UCSD-AML1 (cell line): Measurements from ENCODE around the gene TSC22D1.

ENCODE experiments used
- DNase-seq: peaks from one replicate; lab custom pipeline; 2025; ENCODE audit not compliant: unreplicated experiment; lab: John Stamatoyannopoulos, UW

TSC22D1 gene

DNA sequence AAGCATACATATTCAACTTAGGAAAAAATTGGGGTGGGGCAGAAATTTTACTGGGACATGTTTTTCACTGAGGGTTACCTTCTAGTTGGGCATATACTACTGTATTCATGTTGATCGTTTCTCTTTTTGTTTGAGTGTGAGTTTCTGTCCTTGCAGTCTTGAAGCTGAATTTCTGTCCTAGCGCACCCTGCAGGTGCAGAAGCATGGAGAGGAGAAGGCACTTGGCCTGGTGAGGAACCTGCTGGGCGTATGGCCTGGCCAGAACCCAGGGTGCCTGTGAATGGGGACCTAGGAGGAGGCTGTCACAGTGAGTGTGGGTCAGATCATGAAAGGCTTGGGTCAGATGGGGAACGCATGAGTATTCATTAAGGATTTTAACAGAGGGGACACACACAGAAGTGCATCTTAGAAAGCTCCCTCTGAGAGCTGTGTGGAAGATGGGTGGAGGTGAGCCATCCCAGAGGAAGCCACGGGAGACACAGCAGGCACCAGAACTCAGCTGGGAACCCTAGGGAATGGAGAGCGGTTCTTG is 165.7 kb downstream of the TSC22D1 start:
- no peak for DNase-seq

DNA sequence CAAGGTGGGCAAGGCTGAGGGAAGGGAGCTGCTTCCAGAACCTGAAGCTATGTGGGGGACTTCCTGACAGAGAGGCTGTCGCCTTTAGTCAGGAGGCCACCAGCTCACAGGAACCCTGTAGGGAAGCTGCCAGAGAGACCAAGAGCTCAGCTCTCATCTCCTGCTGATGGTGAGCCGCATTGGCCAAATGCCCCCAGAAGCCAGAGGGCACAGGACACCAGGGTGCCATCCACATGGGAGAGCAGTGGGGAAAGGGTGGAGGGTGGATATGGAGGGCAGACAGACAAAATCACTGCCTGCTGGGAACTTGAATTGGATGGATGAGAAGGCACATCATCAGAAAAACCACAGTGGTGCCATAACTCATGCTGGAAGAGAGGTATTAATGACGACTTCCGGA is 166.5 kb downstream of the TSC22D1 start:
- DNase-seq: no peak

DNA sequence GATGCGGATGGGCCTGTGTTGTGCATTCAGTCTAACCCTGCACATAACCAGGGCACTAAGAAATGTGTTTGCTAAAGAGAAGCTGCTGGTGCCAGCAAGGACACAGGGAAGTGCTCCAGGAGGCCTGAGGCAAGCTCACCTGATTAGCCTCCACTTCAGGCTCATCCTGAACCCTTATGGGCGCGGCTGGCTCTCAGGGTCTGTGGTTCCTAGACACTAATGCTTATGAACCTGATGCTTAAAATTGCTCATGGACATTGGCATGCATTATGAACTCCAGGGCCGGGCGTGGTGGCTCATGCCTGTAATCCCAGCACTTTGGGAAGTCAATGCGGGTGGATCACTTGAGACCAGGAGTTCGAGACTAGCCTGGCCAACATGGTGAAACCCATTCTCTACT is 168.2 kb downstream of the TSC22D1 start:
- no peak for DNase-seq

DNA sequence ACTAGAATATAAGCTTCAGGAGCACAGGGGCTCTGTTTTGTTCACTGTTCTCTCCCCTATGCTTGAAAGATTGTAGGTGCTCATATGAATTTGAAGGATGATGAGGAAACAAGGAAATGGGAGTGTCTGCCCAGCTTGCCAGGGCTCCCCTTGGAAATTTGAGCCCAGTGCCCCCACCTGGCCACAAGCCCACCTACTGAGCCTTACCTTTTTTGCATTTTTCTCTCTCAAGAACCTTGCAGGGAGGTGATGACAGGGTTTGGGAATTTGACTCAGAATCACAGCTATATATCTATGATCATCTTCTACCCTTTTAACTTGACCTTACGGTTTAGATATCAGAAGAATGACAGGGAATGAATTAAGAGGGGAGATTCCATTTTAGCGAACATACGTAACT is 168.8 kb downstream of the TSC22D1 start:
- DNase-seq: no peak

DNA sequence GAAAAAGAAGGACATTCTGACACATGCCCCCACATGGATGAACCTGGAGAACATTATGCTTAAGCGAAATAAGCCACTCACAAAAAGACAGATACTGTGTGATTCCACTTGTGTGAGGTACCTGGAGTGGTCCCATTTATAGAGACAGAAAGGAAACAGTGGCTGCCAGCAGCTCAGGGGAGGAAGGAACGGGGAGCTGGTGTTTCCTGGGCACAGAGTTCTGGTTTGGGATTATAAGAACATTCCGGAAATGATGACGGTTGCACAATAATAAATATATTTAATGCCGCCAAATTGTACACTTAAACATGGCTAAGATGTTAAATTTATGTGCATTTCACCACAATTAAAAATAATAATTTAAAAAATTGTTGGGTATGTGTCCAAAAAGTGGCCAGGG is 169.5 kb downstream of the TSC22D1 start:
- peak; percentile 57 for DNase-seq

DNA sequence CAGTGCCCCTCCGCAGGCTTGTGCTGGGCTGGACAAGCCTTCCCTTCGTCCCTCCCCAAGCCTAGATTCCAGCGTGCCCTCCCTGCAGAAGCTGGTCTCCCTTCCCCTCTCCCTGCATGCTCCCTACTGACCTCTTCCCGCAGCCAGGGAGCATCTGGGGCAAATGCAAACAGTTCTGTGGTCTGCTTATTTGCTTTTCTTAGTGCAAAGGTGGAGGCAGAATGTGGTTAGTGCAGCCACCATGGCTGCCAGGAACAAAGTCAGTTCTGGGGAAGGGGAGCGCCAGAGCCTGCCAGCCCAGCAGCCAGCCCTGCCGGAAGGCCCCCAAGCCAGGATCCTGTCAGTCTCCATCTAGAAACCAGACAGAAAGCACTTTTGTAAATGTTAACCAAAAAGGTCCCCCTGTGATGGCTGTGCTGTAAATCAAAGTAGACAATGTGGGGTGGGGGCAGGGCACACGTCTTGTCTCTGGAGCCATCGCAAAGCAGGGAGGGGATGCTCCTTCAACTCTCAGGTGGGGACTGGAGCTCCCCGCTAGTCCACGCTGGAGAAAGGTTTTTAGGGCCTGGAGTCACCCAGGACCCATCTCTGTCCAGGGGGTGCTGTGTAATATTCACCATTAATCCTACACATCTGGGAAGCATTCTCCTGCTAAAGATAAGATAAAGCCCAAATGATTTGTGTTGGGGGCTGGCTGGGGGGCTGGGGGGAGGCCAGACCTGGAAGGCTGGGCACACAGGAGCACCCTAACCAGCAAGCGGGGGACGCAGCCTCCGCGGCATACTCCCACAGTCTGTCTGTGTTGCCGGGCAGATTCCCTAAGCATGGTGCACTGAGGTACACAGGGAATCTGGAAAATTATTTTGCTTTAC is 171.6 kb downstream of the TSC22D1 start:
- DNase-seq: no peak

DNA sequence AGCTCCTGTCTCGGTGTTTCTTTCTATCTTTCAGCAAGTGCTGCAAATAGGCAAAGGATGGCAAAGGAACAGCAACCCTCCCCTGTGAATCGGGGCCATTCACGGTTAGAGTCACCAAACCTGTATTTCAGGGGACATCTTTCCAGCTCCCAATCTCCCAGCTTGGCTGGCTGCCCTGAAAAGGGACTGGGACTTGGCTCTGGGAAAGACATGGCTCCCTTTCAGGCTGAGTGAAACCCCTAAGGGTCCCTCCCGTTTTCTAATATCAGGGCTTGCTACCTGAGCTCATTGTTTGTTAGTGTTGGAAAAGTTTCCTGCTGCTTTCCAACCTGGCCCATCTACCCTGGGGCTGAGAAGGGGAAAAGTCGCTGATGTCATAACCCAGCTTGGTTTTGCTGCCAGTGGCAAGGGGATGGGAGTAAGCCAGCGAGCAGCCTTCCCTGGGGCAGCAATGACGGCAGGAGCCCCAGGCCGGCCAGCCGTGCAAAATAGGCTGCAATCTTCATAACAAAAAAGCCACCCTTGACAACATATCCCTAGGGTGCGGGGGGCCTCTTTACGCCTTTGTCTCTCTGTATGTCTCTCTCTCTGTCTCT is 172.6 kb downstream of the TSC22D1 start:
- no peak for DNase-seq

DNA sequence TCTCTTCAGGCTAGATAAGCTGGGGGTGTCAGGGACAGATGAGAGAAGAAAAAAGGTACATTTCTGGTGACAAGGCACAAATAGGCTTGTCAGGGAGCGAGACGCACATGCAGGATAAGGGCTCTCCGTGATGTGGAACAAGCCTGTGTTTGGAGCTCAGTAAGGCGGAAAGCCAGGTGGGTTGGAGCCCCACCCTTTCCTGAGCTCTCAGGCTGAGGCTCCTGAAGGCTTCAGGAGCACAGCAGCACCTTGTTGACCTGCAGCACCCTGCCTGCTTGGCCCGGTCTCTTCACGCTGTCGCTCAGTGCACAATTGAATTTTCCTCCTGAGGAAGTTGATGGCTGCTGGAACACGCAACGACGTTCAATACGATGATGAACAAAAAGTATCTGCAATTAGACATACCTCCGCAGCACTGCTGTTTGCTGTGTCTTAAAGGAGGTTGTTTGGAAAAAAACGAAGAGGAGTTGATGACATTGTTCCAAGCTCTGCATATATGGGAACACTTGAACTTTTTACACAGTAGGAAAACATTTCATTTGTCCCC is 173.2 kb downstream of the TSC22D1 start:
- no peak for DNase-seq

DNA sequence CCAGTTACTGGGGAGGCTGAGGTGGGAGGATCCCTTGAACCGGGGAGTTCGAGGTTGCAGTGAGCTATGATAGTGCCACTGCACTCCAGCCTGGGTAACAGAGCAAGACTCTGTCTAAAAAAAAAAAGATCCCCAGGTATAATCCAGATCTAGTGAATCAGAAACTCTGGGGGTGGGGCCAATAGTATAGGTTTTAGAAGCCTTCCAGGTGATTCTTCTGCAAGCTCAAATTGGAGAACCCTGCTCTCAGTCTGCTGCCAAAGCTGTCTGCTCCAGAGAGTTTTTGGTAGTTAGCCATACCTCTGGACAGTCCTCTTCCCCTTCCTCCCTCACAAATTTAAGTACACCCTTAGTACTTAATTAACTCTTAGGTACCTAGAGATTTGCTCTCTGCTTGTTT is 174.6 kb downstream of the TSC22D1 start:
- DNase-seq: no peak

DNA sequence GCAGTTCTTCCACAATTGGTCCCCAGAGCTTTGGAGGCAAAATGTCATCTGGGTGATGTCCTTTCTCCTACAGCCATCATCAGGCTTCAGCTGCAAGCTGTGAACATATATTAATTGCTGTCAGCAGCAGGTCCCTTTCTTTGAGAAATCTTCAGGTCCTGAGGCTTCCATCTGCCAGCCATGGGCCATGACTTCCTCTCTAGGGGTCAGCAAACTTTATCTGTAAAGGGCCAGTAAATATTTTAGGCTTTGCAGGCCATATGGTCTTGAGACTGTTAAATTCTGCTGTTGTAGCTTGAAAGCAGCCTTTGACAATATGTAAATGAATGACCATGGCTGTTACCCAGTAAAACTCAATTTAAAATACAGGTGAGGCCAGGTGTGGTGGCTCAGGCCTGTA is 175.4 kb downstream of the TSC22D1 start:
- DNase-seq: no peak

DNA sequence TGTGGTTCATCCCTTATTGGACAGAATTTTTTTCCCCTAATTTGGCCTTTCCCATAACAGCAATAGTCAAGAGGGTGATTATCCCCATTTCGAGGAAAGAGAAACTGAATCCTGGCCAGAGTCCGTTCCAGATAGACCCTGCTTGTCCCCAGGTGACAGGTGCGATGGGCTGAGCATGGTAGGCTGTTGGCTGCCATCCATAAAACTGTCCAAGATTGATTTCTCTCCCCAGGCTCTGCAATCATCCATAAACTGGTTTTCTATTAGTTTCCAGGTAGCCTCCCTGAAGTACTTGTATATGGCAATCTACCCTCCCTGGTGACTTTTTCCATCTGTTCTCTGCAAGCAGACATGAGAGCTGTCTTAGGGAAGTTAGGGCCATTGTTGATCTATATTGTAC is 177.1 kb downstream of the TSC22D1 start:
- DNase-seq: no peak

DNA sequence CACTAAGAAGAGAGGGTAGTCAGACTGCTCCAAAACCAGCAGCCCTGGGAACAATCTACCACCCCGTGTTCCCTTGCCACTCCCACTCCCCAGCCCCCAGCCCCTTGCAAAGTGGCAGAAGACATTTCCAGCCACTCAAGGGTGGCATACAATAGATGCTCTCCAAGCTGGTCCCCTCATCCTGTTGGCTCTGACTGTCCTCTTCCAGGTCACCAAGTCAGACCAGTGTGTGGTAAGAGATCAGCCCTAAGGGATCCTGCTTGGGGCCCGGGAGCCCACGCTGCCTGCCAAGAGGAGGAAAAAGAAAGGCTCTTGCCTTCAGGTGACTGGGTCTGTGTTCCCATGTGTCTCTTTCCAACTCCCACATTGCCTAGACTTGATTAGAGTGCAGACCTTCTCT is 177.5 kb downstream of the TSC22D1 start:
- DNase-seq: no peak

DNA sequence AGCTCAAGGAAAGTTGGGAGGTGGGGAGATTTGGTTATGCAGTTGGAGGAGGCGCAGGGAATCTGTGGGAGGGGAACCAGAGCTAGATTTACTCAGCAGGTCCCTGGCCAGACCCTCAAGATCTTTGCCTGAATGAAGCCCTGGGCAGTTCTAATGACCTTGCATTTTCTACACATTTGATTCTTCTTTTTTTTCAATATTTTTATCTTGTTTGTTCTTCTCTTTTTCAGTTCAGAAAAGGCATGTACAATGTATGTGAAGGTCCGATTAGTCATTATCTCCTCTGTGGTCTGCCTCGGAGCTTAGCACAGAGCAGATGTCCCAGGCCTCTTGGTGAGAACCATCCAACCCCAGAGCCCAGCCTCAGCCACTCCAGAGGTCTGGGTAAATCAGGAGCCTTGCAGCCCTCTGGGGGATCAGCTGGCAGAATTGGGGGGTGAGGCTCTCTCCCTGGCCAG is 178.3 kb downstream of the TSC22D1 start:
- peak; percentile 24 for DNase-seq

DNA sequence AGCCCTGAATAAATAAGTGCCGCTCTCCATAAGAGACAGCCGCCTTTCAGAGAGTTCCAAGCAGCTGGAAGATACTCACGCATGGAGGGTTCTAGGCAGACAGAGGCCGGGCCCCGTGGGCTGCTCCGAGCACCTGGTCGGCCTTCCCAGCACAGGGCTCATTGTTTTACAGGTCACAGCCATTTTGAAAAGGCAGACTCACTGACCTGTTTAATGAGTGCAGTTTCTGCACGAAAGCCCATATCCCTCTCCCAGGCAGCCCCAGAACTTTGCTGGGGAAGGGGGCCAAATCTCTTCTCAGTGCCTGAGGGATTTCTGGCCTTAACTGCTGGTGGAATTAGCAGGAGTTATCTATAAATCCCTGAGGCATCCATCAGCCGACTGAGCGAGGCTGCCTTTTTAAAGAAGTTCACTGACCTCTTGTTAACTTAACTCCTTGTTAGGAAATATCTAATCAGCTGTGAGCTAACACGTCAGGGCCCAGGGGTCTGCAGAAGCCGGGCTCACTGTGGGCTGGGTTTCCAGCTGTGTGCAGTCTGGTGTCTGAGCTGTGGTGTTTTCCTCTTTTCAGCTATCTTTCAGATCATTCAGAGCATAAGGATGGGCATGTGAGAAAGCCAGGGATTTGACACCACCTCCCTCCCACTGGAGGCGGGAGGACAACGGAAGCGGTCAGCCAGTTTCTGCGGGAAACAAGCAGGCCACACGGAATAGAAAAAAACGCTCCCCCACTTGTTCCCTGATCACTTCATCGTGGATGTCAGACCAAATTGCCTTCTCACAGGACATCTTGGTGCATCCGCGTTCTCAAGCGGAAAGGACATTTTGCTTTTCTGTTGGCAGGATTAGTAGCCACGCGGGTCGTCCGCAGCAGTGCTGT is 179.2 kb downstream of the TSC22D1 start:
- no peak for DNase-seq

DNA sequence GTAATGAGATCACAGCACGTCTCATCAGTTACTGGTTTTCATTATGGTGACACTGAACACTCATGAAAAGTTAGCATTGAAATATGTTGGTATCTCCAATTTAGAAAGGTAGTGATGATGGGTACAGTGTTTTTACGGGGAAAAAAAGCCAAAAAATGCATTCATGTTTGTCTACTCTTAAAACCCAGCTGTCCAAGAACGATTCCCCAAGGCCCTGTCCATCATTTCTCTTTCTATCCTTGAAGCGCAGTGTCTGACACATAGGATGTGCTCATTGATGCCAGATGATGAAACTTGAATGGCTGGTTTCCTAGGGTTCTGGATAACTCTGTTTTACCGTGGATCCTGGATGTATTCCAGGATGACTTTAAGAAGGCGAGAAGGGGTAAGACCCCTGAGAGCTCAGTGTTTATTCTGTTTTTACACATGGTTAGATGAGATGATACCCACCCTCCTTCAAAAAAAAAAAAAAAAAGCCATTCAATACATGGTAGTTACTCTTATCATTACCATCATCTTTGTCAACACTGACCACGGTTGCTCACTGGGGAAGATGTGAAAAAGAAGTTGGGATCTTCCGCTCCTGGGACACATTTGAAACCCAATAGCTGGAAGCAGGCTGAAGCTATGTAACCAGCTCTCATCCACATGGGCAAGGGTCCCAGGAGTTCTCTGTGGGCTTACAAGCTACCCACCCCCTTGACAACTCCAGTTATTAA is 180.0 kb downstream of the TSC22D1 start:
- DNase-seq: no peak

DNA sequence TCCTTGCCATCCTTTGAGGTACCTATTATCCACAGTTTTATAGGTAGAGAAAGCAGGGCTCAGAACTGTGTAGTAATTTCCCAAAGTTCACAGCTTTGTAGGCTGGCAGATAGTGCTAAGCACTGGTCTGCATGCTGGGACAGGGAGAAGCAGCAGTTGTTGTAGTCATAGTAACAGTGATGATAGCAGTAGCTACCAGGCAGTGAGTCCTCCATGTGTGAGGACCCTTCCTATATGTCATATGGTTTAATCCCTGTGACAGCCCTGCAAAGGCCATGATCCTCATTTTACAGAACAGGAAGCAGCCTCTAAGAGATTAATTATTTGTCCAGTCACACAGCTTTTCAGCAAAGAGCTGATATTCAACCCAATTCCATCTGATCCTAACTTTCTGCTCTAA is 181.5 kb downstream of the TSC22D1 start:
- DNase-seq: no peak

DNA sequence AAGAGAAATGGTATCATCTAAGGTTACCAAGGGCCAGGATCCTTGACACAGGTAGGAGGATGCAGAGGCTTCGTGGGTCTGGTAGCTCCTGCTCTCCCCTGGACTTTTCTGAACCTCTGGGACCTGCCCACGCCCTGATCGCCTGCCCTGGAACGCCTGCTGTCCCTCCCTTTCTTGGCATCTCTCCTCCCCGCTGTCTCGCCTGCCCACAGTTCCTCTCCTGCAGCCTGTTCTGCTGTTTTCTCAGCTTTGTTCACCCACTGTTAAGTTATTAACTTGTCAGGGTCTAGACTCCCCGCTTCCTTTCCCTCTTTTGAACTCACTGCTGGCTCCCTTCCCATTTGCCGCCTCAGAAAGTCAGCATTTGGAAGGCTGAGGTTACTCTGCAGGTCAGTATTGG is 182.7 kb downstream of the TSC22D1 start:
- peak; percentile 58 for DNase-seq

DNA sequence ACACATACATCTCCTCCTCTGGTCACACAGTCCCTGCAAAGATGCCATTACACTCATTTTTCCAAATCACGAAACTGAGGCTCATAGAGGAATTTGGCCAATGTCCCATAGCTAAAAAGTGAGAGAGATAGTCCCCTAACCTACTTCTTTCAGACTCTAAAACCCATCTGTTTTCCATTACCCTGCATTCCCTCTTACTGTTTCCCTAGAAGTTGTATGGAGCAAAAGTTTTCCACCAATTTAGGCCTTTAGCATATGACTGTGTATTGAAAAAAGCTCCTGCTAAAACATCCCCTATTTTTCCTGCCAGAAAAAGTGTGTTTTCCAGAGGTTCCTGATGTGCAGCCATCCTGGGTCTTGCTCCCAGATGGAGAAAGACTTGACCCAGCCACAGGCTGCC is 186.3 kb downstream of the TSC22D1 start:
- no peak for DNase-seq

DNA sequence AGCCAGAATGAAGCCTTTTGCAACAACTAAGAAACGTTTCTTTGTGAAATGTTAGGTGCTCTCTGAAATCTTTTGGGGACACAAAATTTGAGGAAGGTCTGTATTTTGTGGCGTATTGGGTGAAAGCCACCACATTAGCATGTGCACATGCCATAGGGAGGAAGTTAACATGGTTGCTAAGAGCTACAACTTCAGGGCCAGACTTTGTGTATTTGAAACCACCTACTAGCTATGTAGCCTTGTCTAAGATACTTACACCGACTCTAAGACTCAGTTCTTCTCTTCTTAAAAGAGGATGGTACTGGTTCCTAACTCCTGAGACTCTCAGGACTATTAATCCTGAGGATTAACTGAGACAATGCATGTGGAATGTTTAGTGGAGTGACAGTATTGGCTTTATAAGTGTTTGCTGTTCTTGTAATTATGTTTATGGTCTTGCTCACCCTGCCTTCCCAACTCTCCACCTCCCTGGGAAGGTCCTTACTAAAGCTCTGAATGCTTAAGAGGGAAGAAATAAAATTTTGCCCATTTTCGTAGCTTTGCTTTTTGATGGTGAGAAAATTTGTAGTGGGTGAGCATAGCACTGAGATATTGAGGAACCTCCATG is 187.0 kb downstream of the TSC22D1 start:
- no peak for DNase-seq

DNA sequence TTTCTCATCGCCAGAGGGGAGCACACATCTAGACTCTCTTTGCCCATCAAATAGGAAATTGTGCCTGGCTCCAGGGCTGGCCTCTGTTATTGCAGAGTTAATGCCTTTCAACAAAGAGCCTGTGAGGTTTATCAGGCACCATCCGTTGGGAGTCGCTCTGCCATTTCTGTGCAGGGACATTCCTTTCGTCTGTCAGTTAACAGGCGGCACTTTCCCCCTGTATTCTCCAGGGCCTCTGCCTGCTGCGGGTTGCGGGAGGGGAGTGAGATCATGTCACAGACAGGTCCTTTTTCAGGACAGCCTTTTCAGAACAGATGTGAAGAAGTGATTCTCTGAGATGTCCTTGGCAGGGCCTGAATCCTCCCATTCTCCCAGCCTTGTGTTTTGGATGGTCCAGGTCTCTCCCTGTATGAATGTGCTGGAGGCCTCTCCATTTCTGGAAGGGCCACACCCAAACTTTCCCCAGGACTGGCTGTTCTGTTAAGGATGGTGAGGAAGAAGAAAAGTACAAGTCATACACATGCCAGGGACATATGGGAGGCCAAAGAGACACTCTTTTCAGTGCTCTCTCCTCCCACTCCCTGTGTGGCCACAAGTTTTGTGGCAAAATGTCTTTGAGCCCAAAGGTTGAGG is 187.6 kb downstream of the TSC22D1 start:
- no peak for DNase-seq
